ENCODE results near the gene SLC10A3.

The SLC10A3 gene

GRCh38 chrX:154519389-154519788 is 29.0 kb upstream of the SLC10A3 start:
- no peak for TF ChIP-seq CTCF (IDR thresholded peaks at IDR 0.05; ENCODE audit: insufficient read depth, low read length, missing control alignments)
- CTCF ChIA-PET, result no interaction called here
- no peak for DNase-seq (ENCODE audit: low read depth, low spot score)
- POLR2A ChIA-PET, result interaction anchor here (0.6 kb wide), 1 partner anchor 41 kb away, joined by 3 read pairs; no protein-coding TSS in a partner anchor
- no peak overlapping the region for H3K4me3 ChIP-seq (ENCODE audit: low read depth, low read length)

- DNase-seq (ENCODE audit: low read depth, low spot score), result no peak
- no peak for TF ChIP-seq CTCF (IDR thresholded peaks at IDR 0.05; ENCODE audit: insufficient read depth, low read length, missing control alignments)
- POLR2A ChIA-PET, result interaction anchor here (1.4 to 2.1 kb wide), 2 partner anchors 8 to 27 kb away, joined by 5 to 7 read pairs; partner anchors contain the start of gene SLC10A3
- CTCF ChIA-PET, result interaction anchor here (1.4 to 2.9 kb wide), 3 partner anchors 9 to 14 kb away, joined by 4 to 20 read pairs (median 5); no protein-coding TSS in a partner anchor
- no peak overlapping the region for H3K4me3 ChIP-seq (ENCODE audit: low read depth, low read length)
Observed at GRCh38 chrX:154517101-154517781, 26.8 kb upstream of the SLC10A3 start.

GRCh38 chrX:154516656-154517100 is 26.2 kb upstream of the SLC10A3 start:
- H3K4me3 ChIP-seq (ENCODE audit: low read depth, low read length), result peak overlapping the region; percentile 57
- ChIA-PET CTCF (interaction anchor here (1.4 to 2.9 kb wide), 3 partner anchors 9 to 15 kb away, joined by 4 to 20 read pairs (median 5); no protein-coding TSS in a partner anchor), POLR2A (interaction anchor here (0.6 to 2.1 kb wide), 4 partner anchors 8 to 777 kb away, joined by 3 to 7 read pairs (median 4); partner anchors contain the start of gene SLC10A3)
- TF ChIP-seq CTCF (IDR thresholded peaks at IDR 0.05; ENCODE audit: insufficient read depth, low read length, missing control alignments), result no peak
- no peak for DNase-seq (ENCODE audit: low read depth, low spot score)

- CTCF ChIA-PET, result interaction anchor here (1.6 to 2.9 kb wide), 3 partner anchors 11 to 15 kb away, joined by 5 to 20 read pairs (median 9); no protein-coding TSS in a partner anchor
- DNase-seq (ENCODE audit: low read depth, low spot score), result no peak
Observed at GRCh38 chrX:154515966-154516655, 25.7 kb upstream of the SLC10A3 start, which contains the start of gene FAM3A. TSS of gene FAM3A (minus strand) at chrX:154516232. CDS start at chrX:154515772, 460 bp downstream.

GRCh38 chrX:154515090-154515965 is 24.9 kb upstream of the SLC10A3 start:
- H3K4me3 ChIP-seq (ENCODE audit: low read depth, low read length), result peak overlapping the region; percentile 66
- ChIA-PET CTCF (interaction anchor here (1.7 kb wide), 1 partner anchor 12 kb away, joined by 9 read pairs; no protein-coding TSS in a partner anchor), POLR2A (interaction anchor here (1.0 to 2.1 kb wide), 4 partner anchors 12 to 116 kb away, joined by 3 to 7 read pairs (median 4); partner anchors contain the start of gene SLC10A3)
- DNase-seq (ENCODE audit: low read depth, low spot score), result no peak
- no peak for TF ChIP-seq CTCF (IDR thresholded peaks at IDR 0.05; ENCODE audit: insufficient read depth, low read length, missing control alignments)

More at GRCh38 chrX:154515966-154516655, 25.7 kb upstream of the SLC10A3 start, which contains the start of gene FAM3A:
- H3K4me3 ChIP-seq (ENCODE audit: low read depth, low read length), result peak within 1 kb of the TSS; percentile 66
- POLR2A ChIA-PET, result interaction anchor here (0.6 to 2.1 kb wide), 5 partner anchors 9 to 776 kb away, joined by 3 to 7 read pairs (median 4); partner anchors contain the start of gene SLC10A3
- no peak for TF ChIP-seq CTCF (IDR thresholded peaks at IDR 0.05; ENCODE audit: insufficient read depth, low read length, missing control alignments)

Data from AG04449 (cell line).